Tongue (tissue), 2 donors: Measurements from ENCODE around the gene RASSF6. TPM values are rescaled to one million over a fixed set of nuclear protein-coding genes. Genes with fewer than 3 reads are reported as not detected.
"Not testable (repeated sequence)": the region's sequence is repeated elsewhere in the genome, so short reads cannot be mapped to it uniquely, and the experiment has no call there.

Experiments
- DNase-seq: peaks from one replicate; pipeline ENCODE4 v3.0.0-alpha.2; 2015
- total RNA-seq: library from RNA; depleted of rRNA; stranded (reverse); fragments of >200 nt; gene quantifications from one replicate; pipeline ENCODE4 v1.2.3, GENCODE V29; 2014

The RASSF6 gene
- total RNA-seq, 1 donor from 2014 or later: 3.3 TPM

DNA sequence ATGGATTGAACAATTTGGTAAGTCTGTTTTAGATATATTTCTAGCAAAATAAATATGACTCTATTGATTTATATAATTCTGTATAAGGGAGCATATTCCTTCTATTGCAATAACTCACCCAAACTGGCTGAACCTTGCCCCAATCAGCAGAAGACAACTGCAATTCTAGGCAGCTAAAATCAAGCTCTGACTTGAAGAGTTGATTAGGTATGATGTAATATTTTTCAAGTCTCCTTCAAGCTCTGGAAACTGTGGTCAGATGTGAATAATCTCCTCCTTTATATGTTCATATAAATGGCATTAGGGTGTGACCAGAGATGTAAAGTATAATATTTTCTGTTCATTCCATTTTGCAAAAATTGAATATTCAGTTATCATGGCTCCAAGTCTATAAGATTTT is 8.2 kb downstream of the RASSF6 start:
- DNase-seq: no peak

DNA sequence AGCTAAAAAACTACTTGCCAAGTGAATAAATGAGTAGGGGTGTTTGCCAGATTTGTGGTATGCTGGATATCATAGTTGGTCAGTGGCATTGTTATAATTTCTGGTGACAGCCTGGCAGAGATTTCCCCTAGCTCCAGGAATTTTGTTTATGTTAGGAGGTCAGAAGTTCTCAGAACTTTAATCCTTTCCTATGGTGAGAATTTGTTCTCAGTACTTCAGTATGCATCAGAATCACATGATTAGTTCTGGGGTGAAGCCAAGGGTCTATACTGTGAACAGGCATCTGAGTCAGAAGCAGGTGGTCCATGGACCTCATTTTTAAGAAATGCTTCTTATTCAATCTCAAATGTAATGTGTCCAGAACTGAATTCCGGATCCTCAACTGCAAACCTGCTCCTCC is 10.5 kb downstream of the RASSF6 start:
- no peak for DNase-seq

DNA sequence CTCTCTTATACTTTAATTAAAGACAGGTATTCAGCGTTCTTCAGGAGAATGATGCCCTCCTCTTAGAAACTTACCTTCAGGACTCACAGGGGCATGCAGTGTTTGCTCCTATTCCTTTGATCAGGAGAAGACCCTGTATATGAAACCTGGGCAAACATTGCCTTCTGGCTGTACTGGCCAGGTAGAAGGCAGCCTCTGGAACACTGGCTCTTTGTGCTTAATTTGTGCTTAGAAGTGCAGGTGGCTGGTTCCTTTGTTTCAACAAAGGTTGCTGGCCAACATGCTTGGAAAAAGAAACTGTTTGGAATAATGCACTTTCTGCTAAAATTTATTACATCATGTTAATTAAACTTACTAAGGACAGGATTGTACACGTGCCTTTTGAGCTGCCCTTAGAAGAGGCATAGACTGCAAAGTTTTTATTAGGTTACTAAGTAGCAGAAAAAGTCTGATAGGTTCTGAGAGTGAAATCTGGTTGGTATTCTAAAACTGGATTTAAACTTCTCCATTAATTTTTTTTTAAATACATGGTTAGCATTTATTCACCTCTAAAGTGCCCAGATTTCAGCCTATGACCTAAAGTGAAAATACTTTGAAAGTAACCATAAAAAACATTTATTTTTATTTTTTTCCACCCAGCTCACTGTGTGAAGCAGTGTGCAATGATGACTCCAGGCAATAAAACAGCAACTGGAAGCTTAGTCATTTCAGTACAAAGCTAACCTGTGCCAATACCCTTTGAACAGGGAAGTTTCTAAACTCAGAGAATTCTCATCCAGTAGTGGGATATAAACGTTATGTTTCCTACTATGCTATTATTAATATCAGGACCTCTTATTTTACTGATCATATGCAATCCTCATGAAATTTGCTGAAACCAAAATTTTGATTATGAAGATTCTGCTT is 11.3 kb downstream of the RASSF6 start:
- peak; percentile 29 for DNase-seq

DNA sequence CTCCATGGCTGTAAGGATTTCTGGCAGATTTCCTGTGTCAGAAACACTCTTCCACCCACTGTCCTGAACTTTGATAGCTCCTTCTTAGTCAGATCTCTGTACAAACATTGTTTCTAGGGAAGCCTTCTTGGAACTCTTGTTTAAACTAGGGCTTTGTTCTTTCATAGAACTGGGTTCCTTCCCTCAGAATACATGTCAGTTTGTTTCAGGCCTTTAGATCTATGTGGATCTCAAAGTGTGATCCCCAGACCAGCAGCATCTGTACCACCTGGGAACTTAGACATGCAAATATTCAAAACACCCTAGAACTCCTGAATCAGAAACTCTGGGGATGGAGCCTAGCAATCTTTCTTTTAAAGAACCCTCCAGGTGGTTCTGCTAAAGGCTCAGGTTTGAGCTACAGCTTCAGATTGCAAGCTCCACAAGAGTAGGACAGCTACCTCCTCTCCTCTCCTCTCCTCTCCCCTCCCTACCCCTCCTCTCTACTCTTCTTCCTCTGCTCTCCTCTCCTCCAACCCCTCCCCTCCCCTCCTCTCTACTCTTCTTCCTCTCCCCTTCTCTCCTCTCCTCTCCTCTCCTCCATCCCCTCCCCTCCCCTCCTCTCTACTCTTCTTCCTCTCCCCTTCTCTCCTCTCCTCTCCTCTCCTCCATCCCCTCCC is 12.7 kb downstream of the RASSF6 start:
- no peak for DNase-seq

DNA sequence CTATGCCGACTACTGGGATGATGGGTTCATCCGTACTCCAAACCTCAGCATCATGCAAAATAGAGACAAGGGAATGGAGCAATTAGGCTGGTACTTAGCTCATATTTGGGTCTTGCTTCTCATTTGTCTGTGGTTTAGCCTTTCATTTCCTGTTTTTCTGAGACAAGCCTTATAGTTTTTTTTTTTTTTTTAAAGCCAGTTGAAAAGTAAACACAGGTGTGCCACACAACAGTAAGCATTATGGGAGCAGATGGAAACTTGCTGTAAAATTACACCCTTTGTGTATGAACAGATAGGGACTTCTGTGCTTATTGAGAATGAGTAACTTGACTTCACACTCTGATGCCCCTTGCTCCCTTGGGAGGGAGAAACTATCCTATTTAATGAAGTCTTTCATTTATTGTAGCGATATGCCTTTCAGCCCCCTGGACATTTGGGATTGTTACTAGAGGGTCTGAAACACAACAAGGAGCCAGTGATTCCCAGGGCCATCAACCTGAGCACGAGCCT is 13.7 kb downstream of the RASSF6 start:
- DNase-seq: no peak

DNA sequence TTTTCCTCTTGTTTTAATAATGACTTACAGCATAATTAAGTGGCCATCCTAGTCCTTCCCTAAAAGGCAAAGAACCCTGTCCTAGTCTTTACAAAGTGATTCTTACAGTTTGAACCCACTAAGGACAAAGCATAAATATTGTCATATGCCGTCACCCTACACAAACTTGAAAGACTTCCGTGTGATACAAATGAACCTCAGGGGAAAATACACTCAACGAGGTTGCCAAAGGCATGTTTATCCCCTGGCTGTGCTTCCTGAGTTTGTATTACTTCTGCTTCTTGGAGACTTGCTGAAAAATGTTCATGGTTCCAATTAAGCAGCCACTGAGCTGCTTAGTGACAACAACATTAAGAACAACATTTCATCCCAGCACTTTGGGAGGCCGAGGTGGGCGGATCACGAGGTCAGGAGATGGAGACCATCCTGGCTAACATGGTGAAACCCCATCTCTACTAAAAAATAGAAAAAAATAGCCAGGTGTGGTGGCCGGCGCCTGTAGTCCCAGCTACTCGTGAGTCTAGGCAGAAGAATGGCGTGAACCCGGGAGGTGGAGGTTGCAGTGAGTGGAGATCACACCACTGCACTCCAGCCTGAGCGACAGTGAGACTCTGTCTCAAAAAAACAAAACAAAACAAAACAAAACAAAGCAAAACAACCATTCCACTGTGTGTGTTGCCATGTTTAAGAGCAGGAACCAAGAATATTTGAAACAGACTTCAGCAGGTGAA is 16.2 kb downstream of the RASSF6 start:
- peak; percentile 25 for DNase-seq

DNA sequence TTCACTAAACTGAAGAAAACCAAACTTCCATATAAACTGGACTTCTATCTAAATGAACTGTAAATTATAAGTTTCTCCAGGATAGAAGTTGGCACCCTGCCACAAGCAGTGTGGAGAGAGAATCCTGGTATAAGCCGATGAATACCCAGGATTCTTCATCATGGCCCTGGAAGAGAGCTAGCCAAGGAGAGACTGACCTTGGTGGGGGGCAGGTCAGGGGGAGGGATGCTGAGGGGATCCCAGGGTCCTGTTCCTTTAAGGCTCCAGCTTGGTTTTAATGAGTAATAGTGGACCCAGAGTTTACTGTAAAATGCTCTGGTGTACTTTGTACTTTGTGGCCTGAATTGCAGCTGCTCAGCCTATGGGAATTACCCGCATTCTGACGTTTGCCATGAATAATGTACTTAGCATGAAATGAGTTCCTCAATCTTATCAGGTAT is 16.9 kb downstream of the RASSF6 start:
- DNase-seq: peak; percentile 31

DNA sequence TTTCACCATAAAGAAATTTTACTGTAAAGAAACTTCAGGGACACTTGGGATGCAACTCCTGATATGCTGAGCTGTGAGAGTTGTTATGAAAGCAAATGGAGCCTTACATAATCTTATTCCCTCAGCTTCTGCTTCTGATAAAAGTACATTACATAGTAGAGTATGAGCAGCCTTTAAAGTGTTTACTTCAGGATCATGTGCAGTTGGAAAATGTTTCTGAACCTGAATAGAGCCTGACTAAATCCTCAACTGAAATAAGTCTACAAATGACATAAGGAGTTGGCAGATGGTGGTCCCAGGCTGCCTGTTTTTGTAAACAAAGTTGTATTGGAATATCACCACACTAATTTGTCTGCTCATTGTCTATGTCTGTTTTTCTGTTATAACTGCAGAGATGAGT is 19.3 kb downstream of the RASSF6 start:
- peak; percentile 77 for DNase-seq

DNA sequence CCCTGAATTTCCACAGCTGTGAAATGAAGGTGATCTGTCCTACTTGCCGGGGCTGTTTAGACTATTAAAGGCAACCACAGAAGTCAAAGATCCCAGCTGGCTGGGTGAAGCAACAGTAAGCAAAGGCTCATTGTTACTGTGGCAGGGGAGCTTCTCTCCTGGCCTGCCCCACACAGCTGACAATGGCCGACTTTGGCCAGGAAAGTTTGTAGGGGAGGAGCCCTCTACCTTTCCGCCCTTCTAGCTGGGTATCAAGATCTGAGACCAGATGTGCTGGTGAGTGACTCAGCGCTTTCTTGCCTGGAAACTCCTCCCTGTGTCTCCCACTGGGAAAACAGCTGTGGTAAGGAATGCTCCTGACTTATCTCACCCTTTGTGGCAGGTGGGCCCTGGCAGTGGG is 21.1 kb downstream of the RASSF6 start:
- no peak for DNase-seq

DNA sequence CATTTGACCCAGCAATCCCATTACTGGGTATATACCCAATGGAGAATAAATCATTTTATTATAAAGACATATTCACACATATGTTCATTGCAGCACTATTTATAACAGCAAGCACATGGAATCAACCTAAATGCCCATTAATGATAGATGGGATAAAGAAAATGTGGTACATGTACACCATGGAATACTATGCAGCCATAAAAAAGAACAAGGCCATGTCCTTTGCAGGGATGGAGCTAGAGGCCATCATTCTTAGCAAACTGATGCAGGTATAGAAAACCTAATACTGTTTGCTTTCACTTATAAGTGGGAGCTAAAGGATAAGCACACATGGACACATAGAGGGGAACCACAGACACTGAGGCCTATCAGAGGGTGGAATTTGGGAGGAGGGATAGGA is 22.6 kb downstream of the RASSF6 start:
- DNase-seq: no peak

DNA sequence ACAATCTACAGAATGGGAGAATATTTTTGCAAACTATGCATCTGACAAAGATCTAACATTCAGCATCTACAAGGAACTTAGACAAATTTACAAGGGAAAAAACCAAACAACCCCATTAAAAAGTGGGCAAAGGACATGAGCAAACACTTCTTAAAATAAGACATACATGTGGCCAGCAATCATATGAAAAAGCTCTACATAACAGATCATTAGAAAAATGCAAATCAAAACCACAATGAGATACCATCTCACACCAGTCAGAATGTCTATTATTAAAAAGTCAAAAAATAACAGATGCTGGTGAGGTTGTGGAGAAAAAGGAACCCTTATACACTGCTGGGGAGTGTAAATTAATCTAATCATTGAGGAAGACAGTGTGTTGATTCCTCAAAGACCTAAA is 23.1 kb downstream of the RASSF6 start:
- DNase-seq: not testable (repeated sequence)

DNA sequence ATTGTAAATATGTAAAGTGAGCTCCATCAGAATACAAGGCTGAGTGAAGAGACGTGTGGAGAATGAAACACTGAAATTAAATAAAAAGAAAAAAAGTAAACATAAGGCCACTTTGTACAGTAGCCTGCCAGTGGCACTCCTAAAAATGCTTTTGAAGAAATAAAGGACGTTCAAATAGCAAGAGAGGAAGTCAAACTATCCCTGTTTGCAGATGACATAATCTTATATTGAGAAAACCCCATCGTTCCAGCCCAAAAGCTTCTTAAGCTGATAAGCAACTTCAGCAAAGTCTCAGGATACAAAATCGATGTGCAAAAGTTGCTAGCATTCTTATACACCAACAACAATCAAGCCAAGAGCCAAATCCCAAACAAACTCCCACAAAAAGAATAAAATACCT is 24.2 kb downstream of the RASSF6 start:
- DNase-seq: no peak

DNA sequence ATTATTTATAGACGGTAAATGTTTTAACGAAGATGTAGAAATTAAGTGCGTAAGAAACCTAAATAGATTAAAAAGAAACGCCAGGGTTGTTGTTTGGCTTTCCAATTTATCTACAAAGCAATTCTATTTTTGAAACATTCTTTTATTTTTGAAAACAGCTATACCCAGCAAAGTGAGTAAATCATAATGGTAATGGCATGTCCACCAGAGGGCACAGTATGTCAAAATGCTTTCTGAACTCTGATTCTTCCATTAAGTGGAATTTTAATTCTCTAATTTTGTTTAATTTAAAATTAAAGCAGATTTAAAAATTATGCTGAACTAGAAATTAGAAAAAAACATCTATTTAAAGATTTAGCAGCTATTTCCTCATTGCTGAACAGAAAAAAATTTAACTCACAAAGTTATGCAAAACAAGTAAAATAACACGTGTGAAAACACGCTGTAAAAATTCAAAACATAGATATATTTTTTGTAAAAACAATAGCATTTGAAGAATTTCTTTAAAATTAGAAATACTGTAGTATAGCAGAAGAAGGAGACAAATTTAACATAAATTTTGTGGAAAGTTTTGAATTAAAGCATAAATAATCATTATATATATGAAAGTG is 26.5 kb downstream of the RASSF6 start:
- DNase-seq: peak; percentile 37

DNA sequence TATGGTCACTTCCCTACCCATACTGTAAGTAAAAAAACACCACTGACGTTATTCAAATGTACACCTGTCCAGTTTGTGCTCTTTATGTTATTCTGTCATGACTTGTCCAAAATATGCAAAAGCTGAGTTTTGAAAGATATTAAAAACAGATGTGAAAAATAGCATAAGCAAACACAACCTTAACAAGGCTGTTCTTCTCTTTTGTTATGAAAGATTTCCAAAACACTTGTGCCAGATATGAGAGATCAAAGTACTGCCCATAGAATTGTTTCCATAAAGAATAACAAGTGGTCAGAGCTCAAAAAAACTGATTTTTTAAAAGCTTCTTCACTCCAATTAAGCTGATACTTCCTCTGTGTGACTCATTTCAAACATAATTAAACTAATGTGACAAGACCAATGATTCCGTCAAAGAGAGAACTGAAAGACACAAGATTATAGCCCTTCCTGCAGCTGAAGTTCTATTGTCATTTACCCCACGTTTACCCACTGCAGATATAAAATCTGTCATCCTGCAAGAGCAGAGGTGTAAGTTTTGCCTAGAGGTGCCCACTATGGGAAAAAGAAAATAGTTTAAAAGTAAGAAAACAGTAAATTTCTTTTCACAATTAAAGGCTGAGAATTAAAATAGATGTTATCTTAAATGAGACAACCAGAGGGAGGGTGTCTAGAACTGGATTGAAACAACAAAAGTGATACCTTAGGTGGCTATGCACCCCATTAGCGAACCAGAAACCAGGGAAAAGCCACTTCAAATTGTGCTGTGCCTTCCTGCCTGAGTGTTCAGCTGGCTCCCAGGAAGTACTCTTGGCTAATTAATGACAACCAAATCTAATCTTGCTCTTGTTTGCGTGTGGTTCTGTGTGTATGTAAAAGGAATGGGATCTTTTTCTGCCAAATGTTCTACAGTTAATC is 30.1 kb downstream of the RASSF6 start:
- peak; percentile 31 for DNase-seq

DNA sequence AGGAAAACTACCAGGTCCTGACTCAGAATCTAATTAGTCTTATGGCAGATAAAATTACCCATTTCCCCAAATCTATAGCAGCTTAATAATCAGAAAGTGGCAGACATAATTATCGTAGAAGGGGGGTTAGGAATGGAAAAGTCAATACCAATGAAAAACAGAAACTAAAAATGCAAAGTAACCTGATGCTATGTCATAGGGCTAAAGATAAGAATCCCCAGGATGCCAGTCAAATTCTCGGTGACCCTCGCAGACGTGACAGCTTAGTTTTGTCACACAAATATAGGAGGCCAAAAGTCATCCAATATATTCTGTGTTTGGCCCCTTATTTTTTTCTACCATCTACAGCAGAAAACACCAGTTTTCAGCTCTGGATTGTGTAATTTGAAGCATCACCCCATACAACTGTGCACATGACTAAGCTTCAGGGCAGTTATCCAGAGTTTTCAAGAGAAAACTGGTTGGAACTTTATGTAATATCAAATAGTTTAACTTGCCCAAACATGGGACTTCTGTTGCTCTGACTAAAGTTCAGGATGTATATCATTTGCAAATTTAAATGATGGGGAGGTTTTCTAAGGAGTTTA is 30.9 kb downstream of the RASSF6 start:
- peak; percentile 34 for DNase-seq

DNA sequence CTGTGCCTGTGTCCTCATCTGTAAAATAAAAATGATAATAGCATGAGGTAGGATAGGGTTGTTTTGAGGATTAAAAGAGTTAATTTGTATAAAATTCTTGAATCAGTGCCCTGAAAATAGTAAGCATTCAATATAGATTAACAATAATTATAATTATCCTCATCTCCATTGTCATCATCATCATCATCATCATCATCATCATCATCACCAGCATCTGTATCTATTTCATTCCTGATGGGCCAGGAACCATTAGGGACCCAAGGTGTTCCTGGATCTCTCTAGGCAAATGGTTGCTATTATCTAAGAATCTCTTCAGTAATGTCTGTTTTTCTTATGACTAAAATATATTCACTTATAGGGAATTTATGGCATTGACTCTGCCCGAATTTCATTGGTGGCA is 31.6 kb downstream of the RASSF6 start:
- DNase-seq: no peak

DNA sequence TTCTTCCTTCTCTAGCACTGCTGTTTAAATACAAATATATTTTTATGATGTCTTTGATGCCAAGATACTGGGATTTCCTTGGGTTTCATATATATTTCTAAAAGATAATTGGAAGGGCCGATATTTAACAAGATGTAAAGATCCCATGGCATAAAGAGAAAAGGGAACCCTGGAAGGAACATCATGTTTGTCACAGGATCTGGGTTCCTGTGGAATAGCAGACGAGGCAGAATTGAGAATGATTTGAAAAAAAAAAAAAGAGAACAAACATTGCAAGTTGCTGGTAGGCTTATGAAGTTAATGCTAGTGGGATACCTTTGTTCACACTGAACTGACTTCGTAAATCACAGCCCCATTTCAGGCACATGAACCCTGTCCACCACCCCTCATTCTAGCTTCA is 33.6 kb downstream of the RASSF6 start:
- no peak for DNase-seq

DNA sequence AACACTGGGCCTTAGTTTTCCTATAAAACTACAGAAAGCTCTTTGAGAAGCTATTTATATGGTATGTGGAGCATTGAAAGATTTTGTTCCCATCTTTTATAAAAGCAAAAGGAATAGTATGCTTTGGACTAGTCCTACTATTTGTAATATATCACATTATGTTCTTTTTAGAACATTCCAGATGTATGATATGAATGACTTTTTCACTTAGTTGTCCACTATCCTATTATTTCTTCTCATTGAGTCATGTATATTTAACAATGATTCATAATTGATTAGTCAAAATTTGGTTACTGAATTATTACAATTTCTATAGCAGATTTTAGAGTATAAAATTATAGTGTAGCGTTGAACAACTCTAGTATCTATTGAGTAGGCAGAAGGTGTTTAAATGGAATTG is 34.2 kb downstream of the RASSF6 start:
- DNase-seq: no peak

DNA sequence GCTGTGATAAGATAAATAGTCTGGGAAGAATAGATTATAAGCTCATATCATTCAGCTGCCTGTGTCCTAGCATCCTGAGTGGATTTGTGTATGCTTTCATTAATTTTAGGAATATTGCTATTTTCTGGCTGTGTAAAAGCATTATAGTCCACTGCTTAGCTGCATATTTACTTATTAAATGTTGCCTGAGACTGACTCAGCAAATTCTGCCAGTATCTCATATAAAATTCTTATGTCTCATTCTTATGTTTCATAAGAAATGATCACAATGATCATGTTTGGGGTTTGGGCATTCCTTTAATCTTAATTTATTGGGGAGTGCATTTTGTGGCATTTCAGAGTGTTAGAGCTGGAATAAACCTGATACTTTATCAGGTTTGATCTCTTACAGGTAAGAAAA is 34.9 kb downstream of the RASSF6 start:
- no peak for DNase-seq

DNA sequence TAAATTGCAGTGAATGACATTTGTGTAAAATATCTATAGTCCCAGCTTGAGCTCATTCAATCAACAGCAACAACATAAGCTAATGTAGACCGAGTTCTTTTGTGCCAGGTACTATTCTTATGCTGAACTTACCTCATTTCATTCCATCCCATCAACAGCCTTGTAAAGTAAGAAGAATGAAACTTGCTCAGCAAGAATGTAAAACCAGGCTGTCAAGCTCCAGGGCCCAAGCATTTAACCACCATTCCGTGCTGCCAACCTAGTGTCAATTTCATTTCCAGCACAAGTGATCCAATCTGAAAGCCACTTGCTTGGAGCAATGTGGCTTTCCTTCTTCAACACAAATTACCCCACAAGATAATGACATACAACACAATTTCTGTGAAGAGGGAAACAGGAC is 36.6 kb downstream of the RASSF6 start:
- DNase-seq: no peak

DNA sequence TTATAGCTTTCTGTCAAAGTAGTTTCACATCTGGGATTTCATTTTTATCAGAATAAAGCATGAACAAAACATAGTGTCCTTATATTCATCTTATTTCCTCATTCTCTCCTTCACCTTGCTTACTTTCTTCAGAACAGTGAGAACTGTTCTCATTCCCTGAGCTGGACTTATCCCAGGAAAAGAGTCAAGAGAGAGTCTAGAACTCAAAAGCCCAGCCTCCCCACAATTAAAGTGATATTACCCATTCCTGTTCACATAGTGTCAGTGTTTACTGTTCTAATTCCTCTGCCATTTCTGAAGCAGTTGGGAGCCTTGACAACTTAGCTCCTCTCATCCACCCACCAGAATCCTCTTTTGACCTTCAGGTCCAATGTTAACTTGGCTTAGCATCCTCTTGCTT is 42.9 kb downstream of the RASSF6 start:
- no peak for DNase-seq
